H1 (cell line): Measurements from ENCODE around the gene GRIP1. TPM values are rescaled to one million over a fixed set of nuclear protein-coding genes. Genes with fewer than 3 reads are reported as not detected.

Source experiments
- CTCF ChIA-PET: fragments of 300-600 bp; sonication (Branson Sonifier 250); formaldehyde crosslinking; loops from one replicate; lab custom pipeline; 2021; ENCODE audit not compliant: partially characterized antibody; lab: Charles Lee
- POLR2A ChIA-PET: fragments of 300-600 bp; sonication (Branson Sonifier 250); formaldehyde crosslinking; loops from one replicate; lab custom pipeline; 2021; ENCODE audit warnings: inconsistent platforms; ENCODE audit not compliant: partially characterized antibody; lab: Charles Lee
- DNase-seq, 2 experiments: peaks; one replicate each; pipeline versions ENCODE4 v3.0.0 to v3.0.0-alpha.2; 2010 to 2022; ENCODE audit warnings: low spot score in 2 of 2, low read depth in 1 of 2, mixed read lengths in 1 of 2
- FAIRE-seq: peaks from 2 replicates; lab custom pipeline; 2011; peaks lifted over from hg19 to GRCh38; lab: Jason Lieb, UNC
- H2AFZ ChIP-seq: 2 replicates; pipeline ENCODE4 v1.8.1; 2012; ENCODE audit warnings: low read length, inconsistent platforms
- H2AK5ac ChIP-seq: 2 replicates; pipeline ENCODE4 v1.6.1; 2013; ENCODE audit warnings: low read depth, low read length
- H2BK120ac ChIP-seq: replicated peaks from 2 replicates; pipeline ENCODE3; 2013; ENCODE audit warnings: low read depth, low read length, inconsistent platforms
- H2BK12ac ChIP-seq: 2 replicates; pipeline ENCODE4 v1.6.1; 2013; ENCODE audit warnings: low read depth, low read length
- H2BK15ac ChIP-seq: 2 replicates; pipeline ENCODE4 v1.6.1; 2013; ENCODE audit warnings: low read length
- H2BK20ac ChIP-seq: 2 replicates; pipeline ENCODE4 v1.6.1; 2013; ENCODE audit warnings: low read length
- H2BK5ac ChIP-seq: 2 replicates; pipeline ENCODE4 v1.6.1; 2013; ENCODE audit warnings: low read depth, low read length
- H3K14ac ChIP-seq: 2 replicates; pipeline ENCODE4 v1.6.1; 2013; ENCODE audit warnings: inconsistent platforms; ENCODE audit not compliant: insufficient read length
- H3K18ac ChIP-seq: 2 replicates; pipeline ENCODE4 v1.6.1; 2013; ENCODE audit warnings: low read length; ENCODE audit errors: extremely low read depth
- H3K23ac ChIP-seq: 2 replicates; pipeline ENCODE4 v1.6.1; 2013; ENCODE audit warnings: inconsistent platforms; ENCODE audit not compliant: insufficient read length
- H3K23me2 ChIP-seq: 2 replicates; pipeline ENCODE4 v1.6.1; 2013; ENCODE audit warnings: low read depth, low read length
- H3K27ac ChIP-seq: 2 replicates; pipeline ENCODE4 v1.6.1; 2011; ENCODE audit warnings: low read depth, low read length, inconsistent platforms
- H3K27me3 ChIP-seq, 4 experiments: replicated peaks in 1 of 4; 1 replicate in 1 of 4; 2 replicates in 3 of 4; pipeline versions ENCODE4 v1.6.1 to v1.8.1; 2011 to 2013; ENCODE audit warnings: low read length in 3 of 4, mild to moderate bottlenecking in 3 of 4, inconsistent platforms in 2 of 4, mixed read lengths in 2 of 4, moderate library complexity in 1 of 4; ENCODE audit not compliant: control insufficient read depth in 3 of 4, insufficient read depth in 3 of 4; ENCODE audit errors: extremely low read depth in 1 of 4
- H3K36me3 ChIP-seq, 4 experiments: 2 replicates each; pipeline versions ENCODE4 v1.6.1 to v1.8.1; 2011 to 2013; ENCODE audit warnings: mild to moderate bottlenecking in 4 of 4, low read length in 3 of 4, moderate library complexity in 2 of 4, control low read depth in 1 of 4, inconsistent platforms in 1 of 4; ENCODE audit not compliant: insufficient read depth in 4 of 4, control insufficient read depth in 2 of 4
- H3K4ac ChIP-seq: replicated peaks from 2 replicates; pipeline ENCODE3; 2013; ENCODE audit warnings: low read length, low read depth, mixed read lengths, inconsistent platforms; ENCODE audit not compliant: insufficient read length
- H3K4me1 ChIP-seq, 4 experiments: replicated peaks in 1 of 4; 1 replicate in 1 of 4; 2 replicates in 3 of 4; pipeline versions ENCODE4 v1.6.1 to v1.8.1; 2011 to 2013; ENCODE audit warnings: low read length in 3 of 4, inconsistent platforms in 2 of 4, mixed read lengths in 1 of 4; ENCODE audit not compliant: insufficient read depth in 4 of 4, control insufficient read depth in 3 of 4
- H3K4me2 ChIP-seq, 2 experiments: 2 replicates each; pipeline versions ENCODE4 v1.6.1 to v1.8.1; 2011 to 2013; ENCODE audit warnings: low read depth in 2 of 2, low read length in 2 of 2, control low read depth in 1 of 2, inconsistent platforms in 1 of 2, mild to moderate bottlenecking in 1 of 2; ENCODE audit not compliant: insufficient read depth in 1 of 2
- H3K4me3 ChIP-seq, 4 experiments: fragments of 200-600, 300-600 bp in 1 of 4; sonication (generic), shearing (Covaris generic), sonication (Bioruptor Twin) in 1 of 4; 2 replicates each; pipeline versions ENCODE4 v1.5.1 to v1.8.1; 2011 to 2016; ENCODE audit warnings: low read length in 4 of 4, low read depth in 3 of 4, control low read depth in 2 of 4, inconsistent platforms in 2 of 4, mild to moderate bottlenecking in 2 of 4, mixed read lengths in 1 of 4, moderate library complexity in 1 of 4; ENCODE audit not compliant: insufficient read depth in 2 of 4; ENCODE audit errors: extremely low read depth in 1 of 4
- H3K56ac ChIP-seq: replicated peaks from 2 replicates; pipeline ENCODE3; 2013; ENCODE audit warnings: low read depth, mild to moderate bottlenecking, mixed read lengths, low read length, inconsistent platforms; ENCODE audit not compliant: insufficient read length
- H3K79me1 ChIP-seq: 2 replicates; pipeline ENCODE4 v1.6.1; 2013; ENCODE audit warnings: low read depth, low read length, control low read depth
- H3K79me2 ChIP-seq, 2 experiments: 2 replicates each; pipeline versions ENCODE4 v1.6.1 to v1.8.1; 2012 to 2013; ENCODE audit warnings: low read length in 2 of 2, mild to moderate bottlenecking in 2 of 2, inconsistent platforms in 1 of 2; ENCODE audit not compliant: insufficient read depth in 2 of 2, control insufficient read depth in 1 of 2
- H3K9ac ChIP-seq, 4 experiments: replicated peaks in 1 of 4; 1 replicate in 1 of 4; 2 replicates in 3 of 4; pipeline versions ENCODE4 v1.6.1 to v1.8.1; 2011 to 2013; ENCODE audit warnings: low read depth in 3 of 4, low read length in 3 of 4, control low read depth in 2 of 4, mild to moderate bottlenecking in 2 of 4, moderate library complexity in 2 of 4, inconsistent platforms in 1 of 4; ENCODE audit errors: extremely low read depth in 1 of 4
- H3K9me3 ChIP-seq, 2 experiments: 2 replicates each; pipeline versions ENCODE4 v1.6.1 to v1.8.1; 2012 to 2013; ENCODE audit warnings: mild to moderate bottlenecking in 2 of 2, moderate library complexity in 2 of 2, control low read depth in 1 of 2, inconsistent platforms in 1 of 2, low read depth in 1 of 2, low read length in 1 of 2, mixed read lengths in 1 of 2; ENCODE audit not compliant: insufficient read depth in 2 of 2
- H4K20me1 ChIP-seq, 2 experiments: replicated peaks in 1 of 2; 2 replicates each; pipeline versions ENCODE3 to v1.8.1; 2011 to 2013; ENCODE audit warnings: inconsistent platforms in 2 of 2, low read length in 2 of 2, mild to moderate bottlenecking in 1 of 2; ENCODE audit not compliant: insufficient read depth in 2 of 2, control insufficient read depth in 1 of 2
- H4K5ac ChIP-seq: 2 replicates; pipeline ENCODE4 v1.6.1; 2013; ENCODE audit warnings: low read length, low read depth, mixed read lengths, inconsistent platforms; ENCODE audit not compliant: insufficient read length
- H4K8ac ChIP-seq: 2 replicates; pipeline ENCODE4 v1.8.0; 2013; ENCODE audit warnings: mild to moderate bottlenecking, moderate library complexity, low read length, inconsistent platforms; ENCODE audit not compliant: insufficient read depth; ENCODE audit errors: extremely low read depth
- H4K91ac ChIP-seq: replicated peaks from 2 replicates; pipeline ENCODE3; 2013; ENCODE audit warnings: low read length, mixed read lengths, inconsistent platforms; ENCODE audit not compliant: insufficient read length
- CEBPB ChIP-seq: IDR thresholded peaks from 2 replicates; pipeline ENCODE4 v1.6.1; 2012; ENCODE audit warnings: low read depth, low read length
- EP300 ChIP-seq, 2 experiments: IDR thresholded peaks; 1 replicate in 1 of 2; 2 replicates in 1 of 2; pipeline ENCODE4 v1.6.1; 2011 to 2012; ENCODE audit warnings: low read depth in 2 of 2, low read length in 2 of 2, mild to moderate bottlenecking in 2 of 2, borderline replicate concordance in 1 of 2, inconsistent platforms in 1 of 2, moderate library complexity in 1 of 2
- KDM5A ChIP-seq: fragments of 200-600 bp; IDR thresholded peaks from 2 replicates; pipeline ENCODE4 v1.7.1; 2012; ENCODE audit warnings: mild to moderate bottlenecking, low read length, inconsistent platforms, mixed read lengths
- WGBS, 2 experiments: shearing (Covaris generic) in 1 of 2; methylation state at CpG; one replicate each; pipeline versions ENCODE4 v1.1.6 to v1.1.7; 2013 to 2015; ENCODE audit warnings: low lambda C conversion rate in 2 of 2, mixed read lengths in 2 of 2, inconsistent platforms in 1 of 2, low coverage in 1 of 2, missing lambda C conversion rate in 1 of 2; ENCODE audit not compliant: insufficient replicate concordance in 2 of 2, insufficient coverage in 1 of 2, insufficient read length in 1 of 2; ENCODE audit errors: extremely low coverage in 1 of 2, missing lambda C conversion rate in 1 of 2; 5-methylcytosine and 5-hydroxymethylcytosine counted together
- polyA plus RNA-seq, 7 experiments: library from polyadenylated mRNA; depleted of rRNA in 3 of 7; stranded (reverse) in 5 of 7; unstranded in 2 of 7; fragments of >200 nt in 5 of 7; fragments of 200-250 nt in 2 of 7; gene quantifications; 1 replicate in 5 of 7; 2 replicates in 1 of 7; 4 replicates in 1 of 7; pipeline versions ENCODE4 v1.2.1 to v1.2.3, GENCODE V29; 2011 to 2013; ENCODE audit warnings: missing spikeins in 2 of 7, mixed read lengths in 2 of 7
- total RNA-seq: library from RNA; stranded (reverse); fragmentation: NEBNext Ultra II Directional; extraction: Animal tissue kit (Norgen Biotek cat#: 25700); gene quantifications from 2 replicates; pipeline ENCODE4 v1.2.1, GENCODE V29; 2021

Gene GRIP1
- total and polyA plus RNA-seq, 2 of the 8 experiments (the other 6 are each of a cell fraction or from before 2014, with no cell fraction given) = 4.5 to 27.3 TPM

- Histone ChIP-seq H3K23me2 (no peaks in the 10 kb centered on the region), H4K5ac (no peak overlapping the region), H3K18ac (no peak overlapping the region), H3K36me3 (no peaks in the 10 kb centered on the region), H3K4ac (no peak overlapping the region), H3K4me2 (no peak overlapping the region), H2BK12ac (no peak overlapping the region), H3K14ac (no peak overlapping the region), H2BK120ac (no peak overlapping the region), H2AFZ (no peak overlapping the region), H4K20me1 (no peaks in the 10 kb centered on the region), H2BK5ac (no peak overlapping the region), H3K27me3 (no peaks in the 10 kb centered on the region), H3K79me1 (no peaks in the 10 kb centered on the region), H3K9ac (no peak overlapping the region), H3K4me1 (peaks cover 3 to 9% (median 5%) of the 10 kb centered on the region in 4 experiments; a peak in 4 of 7 replicates), H4K8ac (no peak overlapping the region), H3K56ac (no peak overlapping the region), H3K9me3 (no peaks in the 10 kb centered on the region), H4K91ac (no peak overlapping the region), H3K4me3 (no peak overlapping the region), H2AK5ac (no peak overlapping the region), H2BK15ac (no peak overlapping the region), H3K27ac (no peak overlapping the region), H2BK20ac (no peak overlapping the region), H3K23ac (no peak overlapping the region), H3K79me2 (no peaks in the 10 kb centered on the region)
- POLR2A ChIA-PET = interaction anchor here (1.0 kb wide), 1 partner anchor 15 kb away, joined by 3 read pairs; no protein-coding TSS in a partner anchor
- TF ChIP-seq KDM5A (no peak), EP300 (IDR thresholded peaks at IDR 0.05; ENCODE audit: borderline replicate concordance in 1 of 2, low read depth in 2 of 2, low read length in 2 of 2) (no peak), CEBPB (peak; percentile 60; the same call in 1 of the 2 replicates)
- DNase-seq = no peak
- CTCF ChIA-PET = interaction anchor here (1.2 to 1.5 kb wide), 2 partner anchors 257 to 270 kb away, joined by 3 to 5 read pairs; no protein-coding TSS in a partner anchor
- FAIRE-seq = no peak
- WGBS, 2 experiments = 73 to 100% methylated on average over 2 to 7 of the region's 7 CpGs
Observed at GRCh38 chr12:66679461-66680084, 697 bp upstream of the GRIP1 start.
